ENCODE results near the gene HSH2D.

GRCh38 chr19:16207063-16207462 lies 63.6 kb downstream of the HSH2D start:
- TF ChIP-seq CTCF (IDR thresholded peaks at IDR 0.05; ENCODE audit: low read depth, low read length) (no peak), EZH2phosphoT487 (IDR thresholded peaks at IDR 0.05; ENCODE audit: low read depth) (no peak)

All from OCI-LY3 (cell line).